ENCODE measurements around the gene IPO9. TPM values are rescaled to one million over a fixed set of nuclear protein-coding genes. Genes with fewer than 3 reads are reported as not detected.

Gene IPO9
- polyA plus RNA-seq, 1 experiment, result 49.5 TPM

- Histone ChIP-seq H3K36me3 (ENCODE audit: control insufficient read depth, insufficient read depth, low read length) (peaks cover 65% of the 10 kb centered on the region), H3K4me3 (ENCODE audit: low read depth, low read length) (no peak overlapping the region), H3K27me3 (ENCODE audit: control insufficient read depth, insufficient read depth, low read length) (no peaks in the 10 kb centered on the region)
- TF ChIP-seq, protein P1, sequence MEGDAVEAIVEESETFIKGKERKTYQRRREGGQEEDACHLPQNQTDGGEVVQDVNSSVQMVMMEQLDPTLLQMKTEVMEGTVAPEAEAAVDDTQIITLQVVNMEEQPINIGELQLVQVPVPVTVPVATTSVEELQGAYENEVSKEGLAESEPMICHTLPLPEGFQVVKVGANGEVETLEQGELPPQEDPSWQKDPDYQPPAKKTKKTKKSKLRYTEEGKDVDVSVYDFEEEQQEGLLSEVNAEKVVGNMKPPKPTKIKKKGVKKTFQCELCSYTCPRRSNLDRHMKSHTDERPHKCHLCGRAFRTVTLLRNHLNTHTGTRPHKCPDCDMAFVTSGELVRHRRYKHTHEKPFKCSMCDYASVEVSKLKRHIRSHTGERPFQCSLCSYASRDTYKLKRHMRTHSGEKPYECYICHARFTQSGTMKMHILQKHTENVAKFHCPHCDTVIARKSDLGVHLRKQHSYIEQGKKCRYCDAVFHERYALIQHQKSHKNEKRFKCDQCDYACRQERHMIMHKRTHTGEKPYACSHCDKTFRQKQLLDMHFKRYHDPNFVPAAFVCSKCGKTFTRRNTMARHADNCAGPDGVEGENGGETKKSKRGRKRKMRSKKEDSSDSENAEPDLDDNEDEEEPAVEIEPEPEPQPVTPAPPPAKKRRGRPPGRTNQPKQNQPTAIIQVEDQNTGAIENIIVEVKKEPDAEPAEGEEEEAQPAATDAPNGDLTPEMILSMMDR (IDR thresholded peaks at IDR 0.05; ENCODE audit: insufficient read depth, low read depth, low read length), result no peak
- CTCF ChIA-PET, result interaction anchor here (1.4 to 2.0 kb wide), 7 partner anchors 11 to 277 kb away, joined by 3 to 8 read pairs (median 6); no protein-coding TSS in a partner anchor
- POLR2A ChIA-PET, result no interaction called here
- no peak for DNase-seq (ENCODE audit: low read depth)
Observed at GRCh38 chr1:201807958-201808632, 20.9 kb upstream of the IPO9 start.

DNA sequence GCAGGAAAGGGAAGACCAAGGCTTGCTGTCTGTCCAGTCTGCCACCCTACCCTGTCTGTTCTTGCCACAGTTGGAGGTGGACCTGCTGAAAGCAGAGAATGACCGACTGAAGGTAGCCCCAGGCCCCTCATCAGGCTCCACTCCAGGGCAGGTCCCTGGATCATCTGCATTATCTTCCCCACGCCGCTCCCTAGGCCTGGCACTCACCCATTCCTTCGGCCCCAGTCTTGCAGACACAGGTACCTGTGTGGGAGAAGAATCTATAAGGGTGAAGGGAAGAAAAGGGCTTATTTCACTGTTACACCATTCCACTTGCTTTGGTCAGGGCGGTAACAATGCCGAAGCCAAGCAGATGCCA lies 20.3 kb upstream of the IPO9 start:
- CTCF ChIA-PET, result no interaction called here
- H3K4me3 ChIP-seq (ENCODE audit: low read depth, low read length), result no peak overlapping the region
- H3K36me3 ChIP-seq (ENCODE audit: control insufficient read depth, insufficient read depth, low read length), result peaks cover 64% of the 10 kb centered on the region
- no peak for DNase-seq (ENCODE audit: low read depth)
- TF ChIP-seq, protein P1 (IDR thresholded peaks at IDR 0.05; ENCODE audit: insufficient read depth, low read depth, low read length), result no peak
- H3K27me3 ChIP-seq (ENCODE audit: control insufficient read depth, insufficient read depth, low read length), result no peaks in the 10 kb centered on the region
- POLR2A ChIA-PET, result no interaction called here

DNA sequence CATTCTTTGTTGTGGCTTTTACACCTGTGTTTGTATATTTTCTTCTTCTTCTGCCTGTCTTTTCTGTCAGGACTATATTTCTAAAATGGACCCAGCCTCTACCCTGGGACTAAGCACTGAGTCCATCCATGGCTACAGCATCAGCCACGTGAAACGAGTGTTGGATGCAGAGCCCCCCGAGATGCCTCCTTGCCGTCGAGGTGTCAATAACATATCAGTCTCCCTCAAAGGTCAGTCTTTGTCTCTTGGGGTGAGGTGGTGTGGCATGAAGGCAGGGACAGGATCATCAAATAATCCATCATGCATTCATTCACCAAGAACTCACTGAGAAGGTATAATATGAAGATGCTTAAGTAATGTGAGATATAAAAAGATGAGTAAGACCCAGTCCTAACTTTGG lies 19.1 kb upstream of the IPO9 start:
- POLR2A ChIA-PET, result no interaction called here
- CTCF ChIA-PET, result no interaction called here
- Histone ChIP-seq H3K4me3 (ENCODE audit: low read depth, low read length) (no peak overlapping the region), H3K27me3 (ENCODE audit: control insufficient read depth, insufficient read depth, low read length) (no peaks in the 10 kb centered on the region), H3K36me3 (ENCODE audit: control insufficient read depth, insufficient read depth, low read length) (peaks cover 59% of the 10 kb centered on the region)
- TF ChIP-seq, protein P1 (IDR thresholded peaks at IDR 0.05; ENCODE audit: insufficient read depth, low read depth, low read length), result no peak
- DNase-seq (ENCODE audit: low read depth), result no peak

DNA sequence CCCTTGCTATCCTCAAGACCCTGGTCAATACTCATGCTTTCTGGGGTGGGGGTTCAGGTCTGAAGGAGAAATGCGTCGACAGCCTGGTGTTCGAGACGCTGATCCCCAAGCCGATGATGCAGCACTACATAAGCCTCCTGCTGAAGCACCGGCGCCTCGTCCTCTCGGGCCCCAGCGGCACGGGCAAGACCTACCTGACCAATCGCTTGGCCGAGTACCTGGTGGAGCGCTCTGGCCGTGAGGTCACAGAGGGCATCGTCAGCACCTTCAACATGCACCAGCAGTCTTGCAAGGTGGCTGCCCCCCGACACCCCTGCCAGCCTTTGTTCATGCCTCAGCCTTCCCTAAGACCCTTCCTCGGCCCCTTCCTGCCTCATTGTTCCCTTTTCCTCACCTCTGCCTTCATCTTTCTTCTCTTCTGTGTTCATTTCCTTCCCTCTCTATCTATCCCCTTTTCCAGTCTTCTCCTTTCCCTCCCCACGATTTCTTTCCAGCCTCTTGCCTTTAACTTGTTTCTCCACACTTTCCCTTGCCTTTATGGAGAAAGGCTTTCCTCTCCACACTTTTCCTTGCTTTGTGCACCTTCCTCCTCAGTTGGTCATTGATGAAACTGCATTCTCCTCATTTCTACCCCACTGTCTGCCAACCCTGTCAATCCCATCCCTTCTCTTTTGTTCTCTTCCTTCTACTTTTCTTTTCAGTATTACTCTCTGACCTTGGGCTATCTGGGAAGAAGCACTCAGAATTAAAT lies 18.3 kb upstream of the IPO9 start:
- CTCF ChIA-PET, result no interaction called here
- TF ChIP-seq, protein P1 (IDR thresholded peaks at IDR 0.05; ENCODE audit: insufficient read depth, low read depth, low read length), result no peak

GRCh38 chr1:201813226-201813625 lies 15.7 kb upstream of the IPO9 start:
- TF ChIP-seq, protein P1 (IDR thresholded peaks at IDR 0.05; ENCODE audit: insufficient read depth, low read depth, low read length), result no peak
- CTCF ChIA-PET, result interaction anchor here (1.1 kb wide), 1 partner anchor 18 kb away, joined by 3 read pairs; no protein-coding TSS in a partner anchor
- DNase-seq (ENCODE audit: low read depth), result no peak
- no peak overlapping the region for H3K4me3 ChIP-seq (ENCODE audit: low read depth, low read length)
- H3K27me3 ChIP-seq (ENCODE audit: control insufficient read depth, insufficient read depth, low read length), result no peaks in the 10 kb centered on the region
- POLR2A ChIA-PET, result no interaction called here
- peaks cover 55% of the 10 kb centered on the region for H3K36me3 ChIP-seq (ENCODE audit: control insufficient read depth, insufficient read depth, low read length)

More for the DNA sequence above, 18.3 kb upstream of the IPO9 start:
- DNase-seq (ENCODE audit: low read depth), result no peak
- Histone ChIP-seq H3K4me3 (ENCODE audit: low read depth, low read length) (no peak overlapping the region), H3K27me3 (ENCODE audit: control insufficient read depth, insufficient read depth, low read length) (no peaks in the 10 kb centered on the region), H3K36me3 (ENCODE audit: control insufficient read depth, insufficient read depth, low read length) (peaks cover 56% of the 10 kb centered on the region)
- POLR2A ChIA-PET, result no interaction called here

Measured in BJ (cell line).